ENCODE results near the gene SUMO3.

Gene SUMO3

DNA sequence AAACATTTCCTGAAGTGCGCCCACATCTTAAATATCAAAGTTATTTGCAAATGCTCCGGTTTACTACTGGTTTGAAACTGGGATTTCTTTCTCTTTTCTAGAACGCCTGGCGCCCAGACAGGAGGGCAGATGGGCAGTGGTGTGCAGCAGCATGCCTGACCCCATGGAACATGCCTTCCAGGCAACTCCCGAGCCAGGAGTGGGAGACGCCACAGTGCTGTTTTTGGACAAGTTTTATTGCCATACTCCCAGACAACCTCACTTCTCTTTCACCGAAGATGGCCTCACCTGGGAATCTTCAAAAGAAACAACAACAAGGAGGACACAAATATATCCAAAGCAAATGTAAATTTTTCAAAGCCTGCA lies 37.7 kb downstream of the SUMO3 start:
- DNase-seq, result no peak

DNA sequence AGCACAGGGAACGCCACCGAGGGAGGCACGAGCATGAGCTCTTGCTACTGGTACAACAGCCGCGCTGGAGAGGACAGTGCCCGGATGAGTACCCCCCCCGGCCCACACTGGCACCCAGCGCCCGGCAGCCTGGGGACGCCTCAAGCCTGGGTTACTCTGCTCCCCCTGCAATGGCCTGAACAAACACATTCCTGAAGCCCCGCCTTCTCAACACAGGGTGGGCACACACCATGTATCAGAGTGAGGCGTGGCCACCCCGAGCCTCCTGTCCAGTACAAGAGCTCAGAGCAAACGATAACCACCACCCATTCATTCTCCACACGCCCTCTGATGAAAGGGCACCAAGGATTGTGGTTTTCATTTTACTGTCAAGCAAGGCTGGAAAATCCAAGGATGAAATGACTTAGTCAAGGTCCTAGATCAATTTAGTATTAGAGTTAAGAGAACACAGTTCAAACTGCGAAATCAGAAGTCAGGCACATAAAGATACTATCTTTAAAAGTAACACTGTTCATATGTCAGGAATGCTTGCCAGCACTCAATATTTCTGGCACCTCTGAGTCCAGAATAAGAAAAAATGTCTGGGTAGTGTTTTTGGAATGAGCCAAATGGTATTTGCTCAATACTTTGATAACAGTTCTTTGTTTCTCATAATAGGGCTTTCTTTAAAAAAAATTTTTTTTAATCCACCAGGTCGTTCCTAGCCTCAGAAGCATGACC lies 38.3 kb downstream of the SUMO3 start:
- DNase-seq, result no peak

DNA sequence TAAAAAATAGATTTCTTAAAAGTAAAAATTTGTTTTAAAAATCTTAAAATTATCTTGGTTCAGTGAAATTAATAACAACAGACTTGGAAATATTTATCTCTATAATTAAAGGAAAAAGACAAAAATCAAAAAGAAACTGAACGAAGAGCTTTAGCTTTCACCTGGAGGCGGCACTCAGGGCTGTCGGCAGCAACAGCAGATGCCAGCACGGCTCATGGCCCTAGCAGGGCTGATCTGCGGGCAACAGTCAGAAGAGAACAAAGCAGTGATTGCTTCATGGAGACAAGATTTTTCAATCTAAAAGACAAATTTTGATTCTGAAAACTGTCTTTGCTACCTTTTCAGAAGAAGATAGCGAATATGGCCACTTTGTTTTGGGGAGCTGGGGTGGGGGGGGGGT lies 38.9 kb downstream of the SUMO3 start:
- no peak for DNase-seq

- no peak for DNase-seq
These were observed 39.4 kb downstream of the SUMO3 start for GRCh38 chr21:44778499-44778911.

- DNase-seq, result no peak
These were observed 39.8 kb downstream of the SUMO3 start for GRCh38 chr21:44778094-44778493.

- no peak for DNase-seq
These were observed 42.9 kb downstream of the SUMO3 start for GRCh38 chr21:44774972-44775371.

- peak; percentile 63 for DNase-seq
These were observed 44.5 kb downstream of the SUMO3 start for GRCh38 chr21:44773291-44773932.

DNA sequence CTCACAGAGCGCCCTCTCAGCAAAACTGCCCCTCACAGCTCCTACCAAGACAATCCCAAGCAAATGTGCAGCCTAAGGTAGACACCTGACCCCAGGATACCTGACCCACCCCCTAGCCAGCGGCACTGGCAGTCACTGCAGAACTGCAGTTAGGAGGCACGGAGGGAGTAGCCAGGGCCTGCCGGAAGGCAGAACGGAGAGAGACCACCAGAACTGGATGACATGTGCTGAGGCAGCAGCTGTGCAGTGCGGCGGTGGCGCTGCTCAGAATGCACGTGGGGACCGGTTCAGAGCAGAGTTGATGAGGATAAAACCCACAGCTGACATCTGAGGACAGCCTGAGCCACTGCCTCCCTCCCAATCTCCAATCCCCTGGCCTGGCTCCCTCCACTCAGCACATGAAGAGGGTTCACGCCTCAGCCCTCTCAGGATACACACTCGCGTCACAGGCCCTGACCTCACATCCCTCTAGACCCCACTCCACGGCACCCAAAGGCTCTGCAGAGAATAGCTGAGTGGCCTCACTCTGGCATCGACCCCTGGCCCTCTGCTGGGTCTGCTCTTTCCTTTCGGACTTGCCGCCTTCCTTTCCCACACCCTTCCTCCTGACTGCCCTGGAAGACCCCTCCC lies 45.9 kb downstream of the SUMO3 start:
- DNase-seq, result no peak

- no peak for DNase-seq
These were observed 49.7 kb downstream of the SUMO3 start for GRCh38 chr21:44767834-44768831.

GRCh38 chr21:44766818-44767354 lies 51.0 kb downstream of the SUMO3 start:
- DNase-seq, result no peak

DNA sequence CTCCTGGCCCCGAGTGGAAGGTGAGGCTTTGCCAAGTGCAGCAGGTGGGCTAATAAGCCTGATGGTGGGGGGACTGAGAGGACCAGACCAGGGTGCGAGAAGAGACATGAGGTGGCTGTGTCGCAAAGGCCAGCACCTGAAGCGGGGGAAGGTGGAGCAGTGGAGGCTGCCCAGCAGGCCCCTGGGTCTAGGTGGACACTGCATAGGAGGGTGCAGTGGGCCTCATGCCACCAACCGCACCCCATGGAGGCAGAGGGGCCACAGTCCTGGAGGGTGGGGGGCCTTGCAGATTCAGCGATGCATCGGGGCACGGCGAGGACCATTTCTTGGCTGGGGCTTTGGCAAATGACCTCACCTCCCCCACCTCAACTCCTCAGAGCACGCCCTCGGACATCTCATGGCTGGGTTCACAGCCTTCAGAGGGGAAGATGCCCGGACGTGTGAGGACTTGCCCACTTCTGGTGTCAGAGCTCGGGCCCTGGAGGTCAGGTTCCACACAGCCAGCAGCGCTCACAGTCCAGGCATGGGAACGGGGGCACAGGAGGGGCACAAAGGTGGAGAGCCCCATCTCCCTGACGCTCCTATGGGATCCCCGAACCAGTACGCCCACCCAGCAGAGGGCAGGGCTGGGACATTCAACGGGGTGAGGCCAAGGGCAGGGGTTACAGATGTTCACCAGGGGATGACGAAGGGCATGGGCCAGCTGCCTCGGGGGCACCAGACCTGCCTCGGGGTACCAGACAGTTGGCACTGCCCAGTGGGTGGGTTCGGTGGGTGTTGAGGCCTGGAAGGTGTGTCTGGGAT lies 51.6 kb downstream of the SUMO3 start:
- DNase-seq, result no peak

- no peak for DNase-seq
These were observed 52.4 kb downstream of the SUMO3 start for GRCh38 chr21:44765231-44766013.

GRCh38 chr21:44764319-44765230 lies 53.3 kb downstream of the SUMO3 start:
- no peak for DNase-seq

GRCh38 chr21:44763451-44764318 lies 54.2 kb downstream of the SUMO3 start:
- DNase-seq, result no peak

DNA sequence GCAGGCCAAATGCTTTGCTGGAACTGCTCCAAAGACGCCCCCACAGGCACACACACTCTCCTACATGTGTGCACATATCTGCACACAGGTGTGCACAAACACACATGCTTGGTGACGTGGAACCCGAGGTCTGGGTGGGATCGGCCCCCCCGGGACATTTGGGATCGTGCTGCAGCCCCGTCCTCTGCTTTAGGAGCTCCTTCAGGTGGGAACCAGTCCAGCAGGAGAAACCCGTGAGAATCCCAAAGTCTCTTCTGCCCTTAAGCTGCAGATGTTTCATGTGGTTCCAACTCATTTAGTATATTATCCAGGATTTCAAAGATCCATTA lies 54.8 kb downstream of the SUMO3 start:
- no peak for DNase-seq

DNA sequence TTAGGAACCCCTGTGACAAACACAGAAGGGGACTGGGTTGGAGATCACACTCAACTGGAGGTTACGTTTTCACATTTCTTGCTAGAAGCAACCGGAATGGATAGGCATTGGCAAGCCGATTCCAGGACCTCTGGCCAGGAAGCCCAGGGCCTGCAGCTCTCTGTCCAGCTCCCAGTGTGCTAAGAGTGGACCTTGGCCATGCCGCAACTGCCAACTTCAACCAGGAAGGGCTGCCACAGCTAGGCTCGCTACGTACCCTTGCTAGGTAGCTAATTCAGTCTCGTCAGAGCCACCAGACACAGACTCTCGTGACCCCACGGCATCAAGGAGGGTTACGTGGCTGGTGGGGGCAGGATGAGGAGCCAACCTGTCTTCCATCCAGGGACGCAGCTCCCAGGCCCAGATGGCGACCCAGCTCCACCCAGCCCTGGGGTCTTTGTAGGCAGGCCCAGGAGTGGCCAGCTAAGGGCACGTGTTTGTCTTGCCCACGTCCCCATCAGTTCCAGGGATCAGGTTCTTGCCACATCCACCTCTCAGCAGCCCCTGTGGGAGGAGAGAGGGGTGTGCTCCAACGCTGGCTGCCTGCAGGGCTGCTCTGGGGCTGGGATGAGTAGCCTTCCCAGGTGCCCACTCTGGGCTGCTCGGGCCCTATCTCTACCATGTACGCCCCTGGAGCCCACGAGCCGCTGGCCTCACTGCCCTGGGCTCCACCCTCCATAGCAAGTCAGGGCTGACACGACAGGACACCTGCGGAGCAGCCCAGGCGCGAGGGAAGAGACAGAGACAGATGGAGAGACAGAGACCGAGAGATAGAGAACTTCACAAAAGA lies 55.4 kb downstream of the SUMO3 start:
- DNase-seq, result no peak

DNA sequence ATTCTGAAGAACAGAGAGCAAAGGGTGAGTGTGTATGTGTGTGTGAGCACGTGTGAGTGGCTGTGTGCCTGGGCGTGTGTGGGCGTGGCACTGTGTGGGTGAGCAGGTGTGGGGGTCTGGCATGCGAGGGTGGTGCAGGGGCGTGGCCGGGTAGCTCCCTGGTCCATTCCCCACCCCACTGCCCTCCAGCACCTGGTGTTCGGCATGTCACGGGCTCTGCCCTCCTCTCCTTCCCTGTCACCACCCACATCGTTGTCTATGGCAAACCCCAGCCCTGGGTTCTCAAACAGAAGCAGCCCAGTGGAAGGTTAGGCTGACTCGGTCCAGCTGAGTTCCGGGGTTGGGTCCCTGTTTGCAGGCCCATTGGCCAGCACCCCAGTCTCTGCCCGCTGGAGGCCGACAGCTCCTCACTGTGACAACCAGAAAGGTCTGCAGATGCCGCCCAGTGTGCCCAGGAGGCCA lies 56.1 kb downstream of the SUMO3 start:
- DNase-seq, result no peak

Data from right kidney (tissue), 1 donor.